ENCODE measurements around the gene NBEAL2.

Gene NBEAL2

GRCh38 chr3:46988616-46989015 lies 9.2 kb downstream of the NBEAL2 start:
- no peak for DNase-seq

DNA sequence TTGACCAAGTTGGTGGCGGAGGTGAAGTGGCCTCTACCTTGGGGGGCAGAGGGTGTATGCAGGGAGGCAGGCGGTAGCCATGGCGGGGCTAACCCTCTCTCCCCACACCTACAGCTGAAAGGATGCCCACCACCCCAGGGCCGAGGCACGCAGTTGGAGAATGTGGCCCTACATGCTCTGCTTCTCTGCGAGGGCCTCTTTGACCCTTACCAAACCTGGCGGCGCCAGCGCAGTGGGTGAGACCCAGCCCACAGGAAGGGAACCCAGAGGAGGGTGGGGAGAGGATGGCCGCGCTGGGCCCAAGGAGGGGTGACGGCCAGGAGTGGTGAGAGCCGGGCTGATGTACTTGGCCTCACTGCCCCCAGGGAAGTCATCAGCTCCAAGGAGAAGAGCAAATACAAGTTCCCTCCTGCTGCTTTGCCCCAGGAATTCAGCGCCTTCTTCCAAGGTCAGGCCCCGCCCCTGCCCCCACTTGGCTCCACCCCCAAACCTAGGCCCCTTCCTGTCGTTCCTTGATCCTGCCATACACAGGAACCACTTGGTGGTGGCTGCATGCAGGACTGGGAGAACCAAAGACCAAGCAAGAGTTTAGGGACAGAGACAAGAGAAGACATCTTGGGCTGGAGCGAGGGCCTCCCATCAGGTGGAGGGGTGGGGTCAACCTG lies 9.8 kb downstream of the NBEAL2 start:
- DNase-seq: no peak

- no peak for DNase-seq
Observed at GRCh38 chr3:46990573-46991374, 11.3 kb downstream of the NBEAL2 start.

DNA sequence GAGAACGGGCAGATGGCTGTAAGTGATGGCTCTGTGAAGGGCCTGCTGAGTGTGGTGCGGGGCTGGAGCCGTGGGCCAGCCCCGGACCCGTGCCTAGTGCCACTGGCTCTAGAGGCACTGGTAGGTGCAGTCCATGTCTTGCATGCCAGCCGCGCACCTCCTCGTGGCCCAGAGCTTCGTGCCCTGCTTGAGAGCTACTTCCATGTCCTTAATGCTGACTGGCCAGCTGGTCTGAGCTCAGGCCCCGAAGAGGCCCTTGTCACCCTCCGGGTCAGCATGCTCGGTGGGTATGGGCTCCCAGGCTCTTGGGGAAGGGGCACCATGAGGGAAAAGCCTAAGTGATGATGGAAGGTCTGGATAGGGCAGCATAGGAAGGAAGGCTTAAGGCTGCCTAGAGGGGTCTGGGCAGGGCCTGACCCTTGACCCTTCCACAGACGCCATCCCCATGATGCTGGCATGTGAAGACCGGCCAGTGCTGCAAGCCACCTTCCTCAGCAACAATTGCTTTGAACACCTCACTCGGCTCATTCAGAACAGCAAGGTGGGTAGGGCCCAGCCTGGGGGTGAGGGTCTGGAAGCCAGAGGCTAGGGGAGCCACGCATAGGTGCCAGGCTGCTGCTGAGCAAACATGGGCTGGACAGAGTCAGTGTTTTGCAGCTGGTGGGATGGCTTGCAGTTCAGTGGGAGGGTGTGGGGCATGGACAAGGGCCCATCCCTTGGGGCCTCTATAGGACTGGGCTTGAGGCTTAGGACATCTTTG lies 12.1 kb downstream of the NBEAL2 start:
- DNase-seq: no peak

- no peak for DNase-seq
Observed at GRCh38 chr3:46992231-46992630, 12.8 kb downstream of the NBEAL2 start.

GRCh38 chr3:46993292-46993691 lies 13.8 kb downstream of the NBEAL2 start:
- no peak for DNase-seq

DNA sequence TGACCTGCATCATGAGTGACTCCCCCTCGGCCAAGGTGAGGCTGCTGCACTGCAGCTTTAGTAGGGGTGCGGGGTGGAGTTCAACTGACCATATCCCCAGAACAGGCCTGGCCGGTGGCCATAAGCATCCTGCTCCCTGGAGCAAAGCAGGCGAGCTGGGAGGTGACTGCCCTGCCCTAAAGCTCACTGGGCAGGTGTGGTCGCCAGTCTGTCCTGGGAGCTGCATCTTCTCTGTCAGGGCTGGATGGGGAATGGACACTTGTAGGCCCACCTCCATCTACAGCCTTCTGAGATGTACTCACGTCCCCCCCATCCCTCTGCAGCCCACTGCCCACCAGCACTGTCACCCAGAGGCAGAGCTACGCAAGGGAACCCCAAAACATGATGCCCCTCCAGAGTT lies 14.5 kb downstream of the NBEAL2 start:
- no peak for DNase-seq

- no peak for DNase-seq
Observed at GRCh38 chr3:46994801-46995731, 15.6 kb downstream of the NBEAL2 start.

DNA sequence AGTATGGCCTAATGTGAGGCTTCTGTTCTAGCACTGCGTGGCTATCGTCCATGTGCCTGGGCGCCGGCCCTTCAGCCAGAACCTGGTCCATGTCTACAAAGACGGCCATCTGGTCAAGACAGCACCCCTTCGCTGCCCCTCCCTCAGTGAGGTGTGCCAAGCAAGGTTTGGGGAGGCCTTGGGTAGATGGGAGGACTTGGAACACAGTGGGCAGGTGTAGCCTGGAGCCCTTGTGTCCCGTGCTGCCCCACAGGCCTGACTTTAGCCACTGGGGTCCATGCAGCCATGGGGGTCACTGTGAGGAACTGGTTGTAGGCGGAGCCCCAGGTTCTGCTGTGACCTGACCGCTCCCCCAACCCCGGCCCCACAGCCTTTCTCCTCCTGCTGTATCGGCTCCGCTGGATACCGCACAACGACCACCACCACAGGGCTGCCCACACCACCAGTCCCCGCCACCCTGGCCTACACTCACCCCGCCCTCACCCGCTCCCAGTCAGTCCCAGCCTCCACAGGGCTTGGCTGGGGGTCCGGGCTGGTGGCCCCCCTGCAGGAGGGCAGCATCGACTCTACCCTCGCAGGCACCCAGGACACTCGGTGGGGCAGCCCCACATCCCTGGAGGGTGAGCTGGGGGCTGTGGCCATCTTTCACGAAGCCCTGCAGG lies 16.6 kb downstream of the NBEAL2 start:
- no peak for DNase-seq

DNA sequence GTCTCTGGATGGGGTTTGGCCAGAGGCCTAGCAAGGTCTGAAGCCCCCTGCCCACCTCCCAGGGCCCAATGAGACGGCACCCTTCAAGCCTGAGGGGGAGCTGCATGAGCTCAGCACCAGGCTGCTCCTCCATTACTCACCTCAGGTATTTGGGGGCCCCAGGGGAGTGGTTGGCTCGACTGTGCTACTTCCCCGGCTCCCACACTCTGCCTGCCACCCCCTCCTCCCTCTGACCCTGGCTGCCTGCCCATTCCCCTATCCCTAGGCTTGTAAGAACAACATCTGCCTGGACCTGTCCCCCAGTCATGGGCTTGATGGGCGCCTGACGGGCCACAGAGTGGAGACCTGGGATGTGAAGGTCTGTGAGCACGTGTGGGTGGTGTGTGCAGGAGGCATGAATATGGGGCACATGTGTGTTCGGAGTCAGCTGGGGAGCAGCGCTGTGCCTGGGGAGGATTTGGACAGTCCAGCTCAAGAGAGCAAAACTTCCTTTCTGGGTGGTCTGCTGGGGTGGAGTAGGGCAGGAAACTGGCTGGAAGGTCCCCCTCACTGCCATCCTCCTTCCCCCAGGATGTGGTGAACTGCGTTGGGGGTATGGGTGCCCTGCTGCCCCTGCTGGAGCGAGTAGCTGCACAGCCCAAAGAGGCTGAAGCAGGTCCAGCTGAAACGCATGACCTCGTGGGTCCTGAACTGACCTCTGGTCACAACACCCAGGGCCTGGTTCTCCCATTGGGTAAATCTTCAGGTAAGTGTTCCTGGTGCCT lies 17.4 kb downstream of the NBEAL2 start:
- no peak for DNase-seq

DNA sequence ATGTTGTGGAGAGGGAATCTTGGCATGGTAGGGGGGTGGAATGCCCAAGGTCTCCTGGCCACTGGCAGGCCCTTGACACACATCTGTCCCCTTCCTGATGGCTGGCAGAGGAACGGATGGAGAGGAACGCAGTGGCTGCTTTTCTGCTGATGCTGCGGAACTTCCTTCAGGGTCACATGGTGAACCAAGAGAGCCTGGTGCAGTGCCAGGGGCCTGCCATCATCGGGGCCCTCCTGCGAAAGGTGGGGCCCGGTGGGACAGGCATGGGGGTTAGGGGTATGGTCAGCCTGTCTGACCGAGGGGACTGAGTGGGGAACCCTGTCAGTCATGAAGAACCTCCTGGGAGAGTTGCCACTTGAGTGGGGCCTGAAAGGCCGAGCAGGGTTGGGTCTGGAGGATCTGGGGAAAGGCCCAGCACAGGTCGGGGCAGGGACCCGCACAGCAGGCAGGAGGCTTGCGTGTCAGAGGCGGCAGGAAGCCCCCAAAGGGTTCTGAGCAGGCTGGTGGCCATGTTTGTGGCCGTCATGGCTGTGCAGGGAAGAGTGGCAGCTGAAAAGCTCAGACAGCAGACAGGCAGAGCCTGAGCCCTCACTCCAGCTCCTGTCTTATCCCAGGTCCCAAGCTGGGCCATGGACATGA lies 18.1 kb downstream of the NBEAL2 start:
- no peak for DNase-seq

DNA sequence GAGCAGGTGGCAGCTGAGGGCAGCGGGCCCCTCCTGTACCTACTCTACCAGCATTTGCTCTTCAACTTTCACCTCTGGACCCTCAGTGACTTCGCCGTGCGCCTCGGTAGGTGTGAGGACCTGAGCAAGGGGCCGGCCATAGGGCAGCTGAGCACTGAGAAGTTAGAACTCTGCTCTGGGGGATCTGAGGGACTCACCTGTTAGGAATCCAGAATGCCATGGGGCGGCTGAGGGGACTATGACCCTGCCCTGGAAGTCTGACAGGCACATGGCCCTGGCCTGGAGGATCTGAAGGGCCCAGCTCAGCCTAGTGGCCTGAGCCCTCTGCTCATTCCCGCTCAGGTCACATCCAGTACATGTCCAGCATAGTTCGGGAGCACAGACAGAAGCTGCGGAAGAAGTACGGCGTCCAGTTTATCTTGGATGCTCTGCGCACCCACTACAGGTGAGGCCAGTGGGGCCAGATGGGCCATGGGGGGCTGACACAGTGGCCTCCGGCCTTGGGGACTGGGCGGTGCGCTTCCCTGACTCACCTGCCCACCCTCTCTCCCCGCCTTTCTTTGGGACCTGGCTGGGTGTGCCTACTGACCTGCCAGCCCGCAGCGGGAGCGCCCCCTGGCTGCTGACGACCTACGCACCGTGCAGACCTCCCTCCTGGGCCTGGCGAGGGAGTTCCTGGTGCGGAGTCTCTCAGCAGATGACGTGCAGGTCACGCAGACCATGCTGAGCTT lies 18.8 kb downstream of the NBEAL2 start:
- no peak for DNase-seq

DNA sequence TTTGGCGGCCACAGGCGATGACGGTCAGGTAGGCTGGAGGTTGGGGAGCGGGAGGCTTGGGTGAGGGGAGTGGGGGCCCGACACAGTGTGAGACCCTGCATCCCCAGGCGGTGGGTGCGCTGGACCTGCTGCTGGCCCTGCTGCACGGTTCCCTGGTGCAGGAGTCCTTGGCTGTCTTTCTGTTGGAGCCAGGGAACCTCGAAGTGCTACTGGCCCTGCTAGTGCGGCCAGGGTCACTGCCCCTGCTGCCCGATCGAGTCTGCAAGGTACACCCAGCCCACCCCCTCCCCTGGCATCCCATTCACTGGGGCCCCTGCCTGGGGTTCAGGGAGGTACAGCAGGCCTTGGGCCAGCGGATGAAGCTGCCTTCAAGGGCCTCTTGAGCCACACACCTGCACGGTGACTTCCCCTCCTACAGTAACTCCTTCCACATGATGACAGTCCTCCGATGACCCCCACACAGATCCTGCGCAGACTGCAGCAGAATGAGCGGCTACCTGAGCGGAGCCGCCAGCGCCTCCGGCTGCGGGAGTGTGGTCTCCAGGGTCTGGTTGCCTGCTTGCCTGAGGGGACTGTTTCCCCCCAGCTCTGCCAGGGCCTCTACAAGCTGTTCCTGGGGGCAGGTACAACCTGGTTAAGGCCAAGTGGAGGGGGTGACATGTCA lies 19.5 kb downstream of the NBEAL2 start:
- no peak for DNase-seq

GRCh38 chr3:46999516-47000197 lies 20.2 kb downstream of the NBEAL2 start:
- no peak for DNase-seq

DNA sequence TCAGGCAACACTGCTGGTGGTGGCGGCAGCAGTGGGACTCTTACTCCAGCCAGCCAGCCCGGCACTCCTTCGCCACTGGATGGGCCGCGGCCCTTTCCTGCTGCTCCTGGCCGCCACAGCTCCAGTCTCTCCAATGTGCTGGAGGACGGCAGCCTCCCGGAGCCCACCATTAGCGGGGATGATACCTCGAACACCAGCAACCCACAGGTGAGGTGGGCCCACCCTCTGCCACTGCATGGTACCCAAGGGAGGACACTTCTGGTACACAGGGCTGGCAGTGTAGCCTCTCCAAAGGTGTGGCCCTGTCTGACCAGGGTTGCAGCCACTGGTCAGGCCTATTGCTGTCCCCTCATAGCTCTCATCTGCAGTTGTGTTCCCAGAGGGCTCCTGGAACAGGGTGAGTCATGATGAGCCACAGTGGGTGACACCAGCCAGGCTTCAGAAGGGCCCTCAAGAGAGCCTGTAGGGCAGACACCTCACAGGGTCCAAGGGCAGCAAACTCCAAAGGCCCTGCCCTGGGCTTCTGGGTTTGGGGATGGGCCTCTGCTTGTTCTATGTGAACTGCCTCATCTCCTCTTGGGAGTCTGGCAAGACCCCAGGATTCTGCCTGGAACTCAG lies 20.8 kb downstream of the NBEAL2 start:
- DNase-seq: no peak

DNA sequence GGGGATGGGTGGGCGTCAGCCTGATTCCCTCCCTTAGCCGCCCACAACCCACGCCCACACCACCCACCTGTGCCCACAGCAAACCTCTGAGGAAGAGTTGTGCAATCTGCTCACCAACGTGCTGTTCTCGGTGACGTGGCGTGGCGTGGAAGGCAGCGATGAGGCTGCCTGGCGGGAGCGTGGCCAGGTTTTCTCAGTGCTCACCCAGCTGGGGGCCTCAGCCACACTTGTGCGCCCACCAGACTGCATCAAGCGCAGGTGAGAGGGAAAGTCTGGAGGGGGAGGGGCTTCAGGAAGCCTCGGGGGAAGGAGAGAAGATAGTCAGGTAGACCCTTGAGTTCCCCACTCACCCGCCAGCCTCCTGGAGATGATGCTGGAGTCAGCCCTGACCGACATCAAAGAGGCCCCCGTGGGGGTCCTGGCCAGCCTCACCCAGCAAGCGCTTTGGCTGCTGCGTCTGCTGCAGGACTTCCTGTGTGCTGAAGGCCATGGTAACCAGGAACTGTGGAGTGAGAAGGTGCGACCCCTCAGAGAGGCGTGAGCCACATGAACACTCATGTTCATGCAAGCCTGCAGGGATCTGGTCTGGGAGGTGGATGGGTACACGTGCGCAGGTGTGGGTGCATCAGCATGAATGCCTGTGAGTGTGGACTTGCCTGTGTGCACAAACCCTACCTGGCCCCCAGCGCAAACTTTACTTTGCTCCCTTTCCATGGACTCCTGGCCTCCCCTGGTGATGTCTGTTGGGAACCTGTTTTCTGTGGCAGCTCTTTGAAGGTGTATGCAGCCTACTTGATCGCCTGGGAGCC lies 21.7 kb downstream of the NBEAL2 start:
- no peak for DNase-seq

DNA sequence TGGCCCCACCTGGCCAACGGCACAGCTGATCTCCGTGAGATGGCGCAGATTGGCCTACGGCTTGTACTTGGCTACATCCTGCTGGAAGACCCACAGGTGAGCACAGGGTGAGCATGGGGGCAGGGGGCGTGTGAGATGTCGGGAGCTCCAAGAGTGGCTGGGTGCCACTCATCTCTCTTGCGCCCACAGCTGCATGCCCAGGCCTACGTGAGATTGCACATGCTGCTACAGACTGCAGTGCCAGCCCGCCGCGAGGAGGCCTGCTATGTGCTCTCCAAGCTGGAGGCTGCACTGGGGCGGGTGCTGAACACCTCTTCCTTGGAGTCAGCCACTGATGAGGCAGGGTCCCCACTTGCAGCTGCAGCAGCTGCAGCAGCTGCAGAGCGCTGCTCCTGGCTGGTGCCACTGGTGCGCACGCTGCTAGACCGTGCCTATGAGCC lies 22.3 kb downstream of the NBEAL2 start:
- DNase-seq: no peak

Measured in left hindlimb (tissue), 1 donor.